CD4-positive, alpha-beta T cell (primary cell): ENCODE measurements around the gene PDE4B. TPM values are rescaled to one million over a fixed set of nuclear protein-coding genes. Genes with fewer than 3 reads are reported as not detected.

Experiments
- ATAC-seq: fragments of 200-7000 bp; cut with Tn5 transposase; one replicate; pipeline ENCODE4 v1.10.0; 2022; ENCODE audit warnings: mild to moderate bottlenecking; ENCODE audit not compliant: poor library complexity
- CTCF ChIA-PET: fragments of 350-600 bp; sonication (Branson Sonifier 250); formaldehyde crosslinking; loops from one replicate; lab custom pipeline; 2021; ENCODE audit warnings: antibody characterized with exemption, inconsistent platforms; lab: Charles Lee
- POLR2A ChIA-PET: fragments of 350-600 bp; sonication (Branson Sonifier 250); formaldehyde crosslinking; loops from one replicate; lab custom pipeline; 2021; ENCODE audit warnings: antibody characterized with exemption, inconsistent platforms; lab: Charles Lee
- DNase-seq, 14 experiments: peaks; one replicate each; pipeline ENCODE4 v3.0.0-alpha.2; 2013 to 2020; ENCODE audit warnings: mixed read lengths in 2 of 14
- H3K27ac ChIP-seq, 2 donors: one replicate each; pipeline versions ENCODE4 v1.5.1 to v1.7.0; 2013; ENCODE audit warnings: low read length in 2 of 2, low read depth in 1 of 2, mild to moderate bottlenecking in 1 of 2
- H3K27me3 ChIP-seq, 2 experiments: 1 replicate in 1 of 2; 2 replicates in 1 of 2; pipeline versions ENCODE4 v1.6.1 to v1.7.0; 2013; ENCODE audit warnings: low read length in 2 of 2, control low read depth in 1 of 2, mild to moderate bottlenecking in 1 of 2, moderate library complexity in 1 of 2; ENCODE audit not compliant: insufficient read depth in 2 of 2, control insufficient read depth in 1 of 2
- H3K36me3 ChIP-seq: one replicate; pipeline ENCODE4 v1.6.1; 2013; ENCODE audit warnings: low read length, control low read depth; ENCODE audit not compliant: insufficient read depth
- H3K4me1 ChIP-seq: one replicate; pipeline ENCODE4 v1.6.1; 2013; ENCODE audit warnings: low read length, control low read depth; ENCODE audit not compliant: insufficient read depth
- H3K4me3 ChIP-seq: one replicate; pipeline ENCODE4 v1.5.1; 2013; ENCODE audit warnings: mild to moderate bottlenecking, low read length, moderate library complexity
- H3K9me3 ChIP-seq, 2 experiments: 1 replicate in 1 of 2; 2 replicates in 1 of 2; pipeline versions ENCODE4 v1.6.1 to v1.7.0; 2013; ENCODE audit warnings: low read length in 2 of 2, mild to moderate bottlenecking in 2 of 2, control low read depth in 1 of 2, moderate library complexity in 1 of 2; ENCODE audit not compliant: control insufficient read depth in 1 of 2, insufficient read depth in 1 of 2
- H3K27ac Mint-ChIP-seq: one replicate; pipeline ENCODE4 v1.8.0; 2020; ENCODE audit warnings: mixed read lengths
- H3K27me3 Mint-ChIP-seq: one replicate; pipeline ENCODE4 v1.8.0; 2021; ENCODE audit warnings: mixed read lengths
- H3K36me3 Mint-ChIP-seq: one replicate; pipeline ENCODE4 v1.8.0; 2021; ENCODE audit warnings: low read depth, mixed read lengths
- H3K4me1 Mint-ChIP-seq: one replicate; pipeline ENCODE4 v1.8.0; 2021; ENCODE audit warnings: low read depth, mixed read lengths
- H3K4me3 Mint-ChIP-seq: one replicate; pipeline ENCODE4 v1.8.0; 2020; ENCODE audit warnings: mild to moderate bottlenecking, mixed read lengths
- H3K9me3 Mint-ChIP-seq: one replicate; pipeline ENCODE4 v1.8.0; 2020; ENCODE audit warnings: mixed read lengths
- CTCF ChIP-seq: fragments of 200-600 bp; IDR thresholded peaks from one replicate; pipeline ENCODE4 v1.8.0; 2022; ENCODE audit warnings: antibody characterized with exemption, mild to moderate bottlenecking
- intact Hi-C, 2 experiments: fragments of 100-400 bp; cut with DNase I in 1 of 2; cut with micrococcal nuclease in 1 of 2; formaldehyde crosslinking; loops; one replicate each; pipeline versions ENCODE4 v1.15.1 to v1.9.0; 2023 to 2025; cut with DNase I, micrococcal nuclease
- total RNA-seq, 174 experiments: library from RNA in 2 of 174; stranded (reverse) in 2 of 174; gene quantifications; one replicate each; pipeline ENCODE4 v1.2.3 and lab custom pipeline; 2021 to 2026

The PDE4B gene
- total RNA-seq, 2 experiments from 2014 or later, result 155 to 159 TPM

GRCh38 chr1:66354311-66355201, 561.9 kb downstream of the PDE4B start:
- peaks cover 97% of the 10 kb centered on the region for H3K4me1 Mint-ChIP-seq
- DNase-seq, result no peak
- H3K27me3 ChIP-seq, result no peaks in the 10 kb centered on the region
- peaks cover 61% of the 10 kb centered on the region for H3K4me1 ChIP-seq
- peaks cover 23% of the 10 kb centered on the region for H3K36me3 ChIP-seq
- no peaks in the 10 kb centered on the region for H3K9me3 ChIP-seq
- H3K27ac ChIP-seq, result no peak overlapping the region
- POLR2A ChIA-PET, result interaction anchor here (0.9 to 11.9 kb wide), 3 partner anchors 12 to 21 kb away, joined by 3 to 167 read pairs (median 3); no protein-coding TSS in a partner anchor
- H3K4me3 Mint-ChIP-seq, result no peak overlapping the region
- ATAC-seq, result no peak
- H3K36me3 Mint-ChIP-seq, result peaks cover 64% of the 10 kb centered on the region
- CTCF ChIA-PET, result interaction anchor here (2.3 kb wide), 1 partner anchor 12 kb away, joined by 6 read pairs; no protein-coding TSS in a partner anchor
- no peak for TF ChIP-seq CTCF
- no peak overlapping the region for H3K27ac Mint-ChIP-seq
- no peaks in the 10 kb centered on the region for H3K27me3 Mint-ChIP-seq
- H3K9me3 Mint-ChIP-seq, result no peaks in the 10 kb centered on the region
- no peak overlapping the region for H3K4me3 ChIP-seq
- intact Hi-C loops, result loop anchor here in 1 of 2 experiments (5.0 kb wide), 2 partner anchors 72 to 93 kb away; no protein-coding TSS in a partner anchor

GRCh38 chr1:66355756-66356155, 563.1 kb downstream of the PDE4B start:
- CTCF ChIA-PET, result interaction anchor here (1.5 kb wide), 1 partner anchor 74 kb away, joined by 5 read pairs; no protein-coding TSS in a partner anchor
- H3K27ac Mint-ChIP-seq, result peak overlapping the region; percentile 37
- peaks cover 63% of the 10 kb centered on the region for H3K4me1 ChIP-seq

More at GRCh38 chr1:66355756-66356155, 563.1 kb downstream of the PDE4B start:
- Mint-ChIP-seq H3K4me3 (peak overlapping the region; percentile 12), H3K4me1 (peaks cover 96% of the 10 kb centered on the region), H3K36me3 (peaks cover 75% of the 10 kb centered on the region), H3K9me3 (no peaks in the 10 kb centered on the region), H3K27me3 (no peaks in the 10 kb centered on the region)
- DNase-seq (no peak), ATAC-seq (no peak)
- POLR2A ChIA-PET, result interaction anchor here (1.4 to 2.4 kb wide), 5 partner anchors 9 to 70 kb away, joined by 5 to 15 read pairs (median 7); no protein-coding TSS in a partner anchor
- H3K9me3 ChIP-seq, result no peaks in the 10 kb centered on the region
- H3K27ac ChIP-seq, result no peak overlapping the region
- no peaks in the 10 kb centered on the region for H3K27me3 ChIP-seq
- H3K36me3 ChIP-seq, result peaks cover 26% of the 10 kb centered on the region
- H3K4me3 ChIP-seq, result no peak overlapping the region
- TF ChIP-seq CTCF, result no peak
- intact Hi-C loops, result loop anchor here in 1 of 2 experiments (2.0 kb wide), 1 partner anchor 15 kb away; no protein-coding TSS in a partner anchor
